Suprapubic skin (tissue), 3 donors: Measurements from ENCODE around the gene UBE2F.

ENCODE experiments used
- CTCF ChIP-seq, 2 donors: fragments of 200-600 bp in 1 of 2; fragments of 450-650 bp in 1 of 2; sonication (generic) in 1 of 2; IDR thresholded peaks; one replicate each; pipeline ENCODE4 v1.5.1; 2016 to 2019; ENCODE audit warnings: antibody characterized with exemption in 2 of 2, mild to moderate bottlenecking in 1 of 2, moderate library complexity in 1 of 2
- POLR2AphosphoS5 ChIP-seq, 3 donors: sonication (generic); formaldehyde crosslinking; IDR thresholded peaks; one replicate each; pipeline ENCODE4 v1.6.1; 2017; ENCODE audit warnings: antibody characterized with exemption in 3 of 3

DNA sequence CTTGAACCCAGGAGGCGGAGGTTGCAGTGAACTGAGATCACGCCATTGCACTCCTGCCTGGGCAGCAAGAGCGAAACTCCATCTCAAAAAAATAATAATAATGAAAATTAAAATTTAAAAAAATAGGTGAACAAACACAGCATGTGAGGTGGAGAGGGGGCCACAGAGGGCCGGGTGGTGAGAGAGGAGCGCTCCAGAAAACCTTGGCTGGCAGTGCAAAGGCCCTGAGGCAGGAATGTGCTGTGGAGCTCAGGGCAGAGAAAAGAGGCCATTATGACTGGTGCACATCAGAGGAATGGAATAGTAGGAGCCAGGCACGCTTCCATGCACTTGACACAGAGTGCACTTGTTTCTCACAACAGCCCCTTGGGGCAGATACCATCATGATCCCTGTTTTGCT, 72.3 kb downstream of the UBE2F start:
- no peak for TF ChIP-seq CTCF (IDR thresholded peaks at IDR 0.05)
- no peak for TF ChIP-seq POLR2AphosphoS5 (IDR thresholded peaks at IDR 0.05)
